SH-SY5Y (cell line): ENCODE data around the gene RNF145.

ENCODE experiments used
- GATA2 ChIP-seq: IDR thresholded peaks from 2 replicates; pipeline ENCODE4 v1.6.1; 2011; ENCODE audit warnings: mild to moderate bottlenecking, low read depth, low read length
- GATA3 ChIP-seq: IDR thresholded peaks from 2 replicates; pipeline ENCODE4 v1.6.1; 2011; ENCODE audit warnings: low read depth, mild to moderate bottlenecking, low read length, moderate library complexity

- TF ChIP-seq GATA2 (no peak), GATA3 (no peak)
Measured at GRCh38 chr5:159181651-159182050, 27.7 kb downstream of the RNF145 start.
